HS-27A (cell line): Measurements from ENCODE around the gene SETD1A.
A peak's percentile ranks its signal among the peaks of the same experiment; 100 is the strongest.

Experiments
- DNase-seq: peaks from one replicate; pipeline ENCODE4 v3.0.0-alpha.2; 2012; ENCODE audit warnings: low read depth, missing footprints

SETD1A gene

DNA sequence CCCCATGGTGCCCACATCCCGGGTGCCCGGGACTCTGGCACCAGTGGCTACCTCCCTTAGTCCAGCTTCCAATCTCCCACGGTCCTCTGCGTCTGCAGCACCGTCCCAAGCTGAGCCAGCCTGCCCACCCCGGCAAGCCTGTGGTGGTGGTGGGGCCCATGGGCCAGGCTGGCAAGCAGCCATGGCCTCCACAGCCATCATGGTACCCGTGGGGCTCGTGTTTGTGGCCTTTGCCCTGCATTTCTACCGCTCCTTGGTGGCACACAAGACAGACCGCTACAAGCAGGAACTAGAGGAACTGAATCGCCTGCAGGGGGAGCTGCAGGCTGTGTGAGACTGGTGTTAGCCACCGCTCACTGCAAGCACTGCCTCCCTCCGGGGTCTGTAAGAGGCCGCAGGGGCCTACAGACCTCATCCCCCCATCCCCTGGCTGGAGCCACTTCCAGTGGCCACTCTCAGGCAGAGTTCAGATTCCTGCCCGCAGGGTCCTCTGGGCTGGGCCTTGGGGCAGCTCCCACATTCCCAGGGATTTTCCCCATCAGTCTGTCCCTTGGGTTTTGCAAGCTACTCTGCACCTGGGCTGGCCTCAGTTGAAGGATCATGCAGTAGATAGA lies 3.9 kb upstream of the SETD1A start:
- no peak for DNase-seq

GRCh38 chr16:30954993-30955392 lies 2.6 kb upstream of the SETD1A start:
- DNase-seq: no peak

GRCh38 chr16:30956601-30957455 lies 726 bp upstream of the SETD1A start:
- peak; percentile 64 for DNase-seq

DNA sequence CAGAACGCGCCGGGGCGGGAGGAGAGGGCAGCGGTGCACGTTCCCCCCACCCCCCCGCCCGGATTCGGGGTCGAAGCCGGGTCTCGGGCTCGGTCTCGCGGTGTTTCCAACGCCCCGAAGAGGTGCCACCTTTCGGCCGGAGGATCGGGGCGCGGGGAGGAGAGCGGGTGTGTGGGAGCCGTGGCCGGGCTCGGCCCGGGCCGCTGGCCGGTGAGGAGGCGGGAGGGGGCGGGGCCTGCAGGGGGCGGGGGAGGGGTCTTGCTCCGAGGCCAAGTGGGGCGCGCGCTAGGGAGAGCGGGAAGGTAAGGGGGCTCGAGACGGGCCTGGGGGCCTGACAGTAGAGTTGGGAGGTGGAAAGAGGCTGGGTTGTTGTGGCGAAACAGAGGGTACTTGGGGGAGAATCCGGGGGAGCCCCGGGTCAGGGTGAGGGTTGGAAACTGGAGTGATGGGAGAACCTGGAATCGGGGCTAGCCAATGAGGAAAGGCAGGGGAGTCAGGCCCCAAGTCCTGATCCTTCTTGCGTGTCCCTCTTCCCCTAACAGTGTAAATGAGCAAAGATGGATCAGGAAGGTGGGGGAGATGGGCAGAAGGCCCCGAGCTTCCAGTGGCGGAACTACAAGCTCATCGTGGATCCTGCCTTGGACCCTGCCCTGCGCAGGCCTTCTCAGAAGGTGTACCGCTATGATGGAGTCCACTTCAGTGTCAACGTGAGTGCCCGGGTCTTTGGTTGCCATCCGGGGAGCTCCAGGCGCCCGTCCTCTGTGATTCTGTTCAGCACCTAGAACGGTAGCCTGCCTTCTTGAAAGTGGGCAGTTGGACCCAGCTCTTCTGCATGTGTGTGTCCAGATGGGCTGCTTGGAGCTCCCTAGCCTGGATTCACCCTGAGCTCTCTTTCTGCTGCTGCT lies 873 bp downstream of the SETD1A start:
- no peak for DNase-seq

DNA sequence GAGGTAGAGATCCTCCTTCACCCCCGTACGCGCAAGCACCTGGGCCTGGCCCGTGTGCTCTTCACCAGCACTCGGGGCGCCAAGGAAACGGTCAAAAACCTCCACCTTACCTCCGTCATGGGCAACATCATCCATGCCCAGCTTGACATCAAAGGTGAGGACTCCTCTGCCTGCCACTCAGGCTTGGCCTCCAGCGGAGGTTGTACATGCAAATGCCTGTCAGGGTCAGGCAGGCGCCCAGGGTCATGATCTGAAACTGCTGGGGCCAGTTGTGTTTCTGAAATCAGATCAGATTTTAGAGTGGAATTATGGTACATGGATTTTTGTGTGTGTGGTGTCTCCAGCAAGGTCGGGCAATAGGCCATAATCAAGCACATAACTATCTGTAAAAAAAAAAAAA lies 3.8 kb downstream of the SETD1A start:
- no peak for DNase-seq

GRCh38 chr16:30963925-30964511 lies 6.5 kb downstream of the SETD1A start:
- DNase-seq: no peak

GRCh38 chr16:30964574-30965226 lies 7.1 kb downstream of the SETD1A start:
- DNase-seq: no peak

DNA sequence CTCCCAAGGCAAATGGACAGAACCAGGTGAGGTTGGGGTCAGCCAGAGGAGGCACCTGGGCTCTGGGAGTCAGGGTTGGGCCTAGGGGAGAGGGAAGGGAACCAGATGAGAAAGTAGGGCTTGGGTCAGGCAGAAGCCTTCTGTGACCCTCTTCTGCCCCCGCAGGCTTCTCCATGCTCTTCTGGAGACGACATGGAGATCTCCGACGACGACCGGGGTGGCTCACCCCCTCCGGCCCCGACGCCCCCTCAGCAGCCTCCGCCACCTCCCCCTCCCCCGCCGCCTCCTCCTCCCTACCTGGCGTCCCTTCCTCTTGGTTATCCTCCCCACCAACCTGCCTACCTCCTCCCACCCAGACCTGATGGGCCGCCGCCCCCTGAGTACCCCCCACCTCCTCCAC lies 7.9 kb downstream of the SETD1A start:
- DNase-seq: no peak

DNA sequence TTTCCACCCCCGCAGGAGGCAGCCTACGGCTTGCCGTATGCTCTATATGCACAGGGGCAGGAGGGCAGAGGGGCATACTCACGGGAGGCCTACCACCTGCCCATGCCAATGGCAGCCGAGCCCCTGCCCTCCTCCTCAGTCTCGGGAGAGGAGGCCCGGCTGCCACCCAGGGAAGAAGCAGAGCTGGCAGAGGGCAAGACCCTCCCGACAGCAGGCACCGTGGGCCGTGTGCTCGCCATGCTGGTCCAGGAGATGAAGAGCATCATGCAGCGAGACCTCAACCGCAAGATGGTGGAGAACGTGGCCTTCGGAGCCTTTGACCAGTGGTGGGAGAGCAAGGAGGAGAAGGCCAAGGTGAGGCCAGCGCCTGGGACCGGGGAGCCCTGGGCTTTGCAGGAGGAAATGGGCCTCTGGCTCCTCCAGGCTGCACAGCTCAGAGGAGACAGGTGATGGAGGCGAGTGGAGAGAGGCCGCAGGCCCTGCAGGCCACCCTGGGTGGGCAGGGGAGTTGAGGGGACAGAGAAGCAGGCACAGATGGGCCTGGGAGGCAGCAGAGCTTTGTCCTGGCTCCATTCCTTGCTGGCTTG lies 8.6 kb downstream of the SETD1A start:
- no peak for DNase-seq

GRCh38 chr16:30967795-30968194 lies 10.2 kb downstream of the SETD1A start:
- DNase-seq: no peak

- no peak for DNase-seq
Measured at GRCh38 chr16:30969246-30969842, 11.8 kb downstream of the SETD1A start.

- no peak for DNase-seq
Measured at GRCh38 chr16:30971298-30971697, 13.7 kb downstream of the SETD1A start.

GRCh38 chr16:30972872-30973271 lies 15.3 kb downstream of the SETD1A start:
- DNase-seq: no peak

- no peak for DNase-seq
Measured at GRCh38 chr16:30974348-30974747, 16.8 kb downstream of the SETD1A start.

- no peak for DNase-seq
Measured at GRCh38 chr16:30976486-30976885, 18.9 kb downstream of the SETD1A start.

DNA sequence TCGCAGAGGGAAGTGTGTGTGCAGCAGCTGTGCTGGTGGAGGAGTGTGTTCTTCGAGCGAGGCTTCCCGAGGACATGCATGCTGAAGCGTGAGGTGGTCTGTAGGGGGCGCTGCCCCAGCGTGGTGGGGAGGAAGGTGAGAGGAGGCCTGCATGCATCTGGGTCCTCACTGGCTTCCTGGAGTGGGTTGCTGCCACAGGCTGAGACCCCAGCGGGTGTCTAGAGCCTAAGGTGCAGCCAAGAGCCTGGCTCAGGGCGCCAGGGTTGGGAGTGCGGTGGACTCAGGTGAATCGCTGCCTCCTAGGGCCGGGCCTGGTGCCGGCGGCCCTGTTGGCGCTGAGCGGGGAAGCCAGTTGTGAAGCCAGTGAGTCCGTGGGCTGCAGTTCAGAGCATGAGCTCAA lies 19.9 kb downstream of the SETD1A start:
- no peak for DNase-seq

DNA sequence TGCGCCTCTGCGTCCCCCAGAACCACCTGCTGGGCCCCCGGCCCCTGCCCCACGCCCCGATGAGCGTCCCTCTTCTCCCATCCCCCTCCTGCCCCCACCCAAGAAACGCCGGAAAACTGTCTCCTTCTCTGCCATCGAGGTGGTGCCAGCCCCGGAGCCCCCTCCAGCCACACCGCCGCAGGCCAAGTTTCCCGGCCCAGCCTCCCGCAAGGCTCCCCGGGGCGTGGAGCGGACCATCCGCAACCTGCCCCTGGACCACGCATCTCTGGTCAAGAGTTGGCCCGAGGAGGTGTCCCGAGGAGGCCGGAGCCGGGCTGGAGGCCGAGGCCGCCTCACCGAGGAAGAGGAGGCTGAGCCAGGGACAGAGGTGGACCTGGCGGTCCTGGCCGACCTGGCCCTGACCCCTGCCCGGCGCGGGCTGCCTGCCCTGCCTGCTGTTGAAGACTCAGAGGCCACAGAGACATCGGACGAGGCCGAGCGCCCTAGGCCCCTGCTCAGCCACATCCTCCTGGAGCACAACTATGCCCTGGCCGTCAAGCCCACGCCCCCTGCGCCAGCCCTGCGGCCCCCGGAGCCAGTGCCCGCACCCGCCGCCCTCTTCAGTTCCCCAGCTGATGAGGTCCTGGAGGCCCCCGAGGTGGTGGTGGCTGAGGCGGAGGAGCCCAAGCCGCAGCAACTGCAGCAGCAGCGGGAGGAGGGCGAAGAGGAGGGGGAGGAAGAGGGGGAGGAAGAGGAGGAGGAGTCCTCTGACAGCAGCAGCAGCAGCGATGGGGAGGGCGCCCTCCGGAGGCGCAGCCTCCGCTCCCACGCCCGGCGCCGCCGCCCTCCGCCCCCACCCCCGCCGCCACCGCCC lies 21.8 kb downstream of the SETD1A start:
- no peak for DNase-seq

- no peak for DNase-seq
Measured at GRCh38 chr16:30980023-30980371, 22.4 kb downstream of the SETD1A start.

GRCh38 chr16:30980434-30980833 lies 22.9 kb downstream of the SETD1A start:
- no peak for DNase-seq

DNA sequence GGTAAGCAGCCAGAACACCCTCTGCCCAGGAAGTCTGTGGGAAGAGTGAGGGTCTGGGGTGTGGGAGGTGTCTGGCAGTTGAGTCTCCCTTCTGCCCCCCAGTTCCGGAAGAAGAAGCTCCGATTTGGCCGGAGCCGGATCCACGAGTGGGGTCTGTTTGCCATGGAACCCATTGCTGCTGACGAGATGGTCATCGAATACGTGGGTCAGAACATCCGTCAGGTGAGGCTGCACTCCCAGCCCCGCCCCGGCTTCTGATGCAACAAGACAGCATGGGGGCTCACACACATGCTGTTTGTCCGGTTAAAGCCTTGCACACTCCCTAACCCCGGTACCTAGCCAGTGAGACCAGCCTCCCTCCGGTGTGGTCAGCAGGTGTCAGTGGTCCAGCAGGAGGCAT lies 23.4 kb downstream of the SETD1A start:
- DNase-seq: no peak
